HEK293T (cell line): ENCODE results near the gene OR1K1.

Source experiments
- BHLHE40 ChIP-seq: fragments of 450-650 bp; IDR thresholded peaks from 2 replicates; pipeline ENCODE4 v1.6.1; 2016; ENCODE audit warnings: mild to moderate bottlenecking, moderate library complexity, borderline replicate concordance
- ELF4 ChIP-seq: fragments of 450-650 bp; IDR thresholded peaks from 2 replicates; pipeline ENCODE4 v1.6.1; 2017; ENCODE audit warnings: antibody characterized with exemption
- FOXM1 ChIP-seq: fragments of 450-650 bp; IDR thresholded peaks from 2 replicates; pipeline ENCODE4 v1.6.1; 2017; ENCODE audit warnings: mild to moderate bottlenecking, borderline replicate concordance
- LEF1 ChIP-seq: fragments of 450-650 bp; IDR thresholded peaks from 2 replicates; pipeline ENCODE4 v1.6.1; 2017; ENCODE audit warnings: mild to moderate bottlenecking, borderline replicate concordance
- PKNOX1 ChIP-seq: fragments of 450-650 bp; IDR thresholded peaks from 2 replicates; pipeline ENCODE4 v1.6.1; 2016
- SUZ12 ChIP-seq: fragments of 450-650 bp; IDR thresholded peaks from 2 replicates; pipeline ENCODE4 v1.6.1; 2016; ENCODE audit warnings: mild to moderate bottlenecking
- TARDBP ChIP-seq: fragments of 450-650 bp; IDR thresholded peaks from 2 replicates; pipeline ENCODE4 v1.6.1; 2016
- ZNF384 ChIP-seq: fragments of 450-650 bp; IDR thresholded peaks from 2 replicates; pipeline ENCODE4 v1.6.1; 2016

- no peak for TF ChIP-seq ZNF384
- TF ChIP-seq SUZ12, result no peak
- TF ChIP-seq ELF4, result no peak
- no peak for TF ChIP-seq BHLHE40
- no peak for TF ChIP-seq FOXM1
- TF ChIP-seq PKNOX1, result no peak
- TF ChIP-seq TARDBP, result no peak
- no peak for TF ChIP-seq LEF1
These were observed 19.9 kb upstream of the OR1K1 start for GRCh38 chr9:122780026-122780425.
